Fibroblast of upper back skin (primary cell): ENCODE data around the gene SERTAD3.
"Not testable (repeated sequence)": the region's sequence is repeated elsewhere in the genome, so short reads cannot be mapped to it uniquely, and the experiment has no call there.

Experiments
- DNase-seq: peaks from one replicate; pipeline ENCODE4 v3.0.0-alpha.2; 2013

Gene SERTAD3

GRCh38 chr19:40457953-40458596 is 13.9 kb upstream of the SERTAD3 start:
- no peak for DNase-seq

- DNase-seq, result no peak
Measured at GRCh38 chr19:40457048-40457447, 12.9 kb upstream of the SERTAD3 start.

- peak; percentile 33 for DNase-seq
Measured at GRCh38 chr19:40453943-40454342, 9.8 kb upstream of the SERTAD3 start.

GRCh38 chr19:40453151-40453735 is 9.1 kb upstream of the SERTAD3 start:
- DNase-seq, result no peak

- no peak for DNase-seq
Measured at GRCh38 chr19:40452016-40452415, 7.9 kb upstream of the SERTAD3 start.

GRCh38 chr19:40450664-40451063 is 6.5 kb upstream of the SERTAD3 start:
- DNase-seq, result no peak

GRCh38 chr19:40449506-40449905 is 5.4 kb upstream of the SERTAD3 start:
- DNase-seq, result no peak

GRCh38 chr19:40446263-40446784 is 2.2 kb upstream of the SERTAD3 start:
- no peak for DNase-seq

- DNase-seq, result no peak
Measured at GRCh38 chr19:40445780-40446262, 1.7 kb upstream of the SERTAD3 start.

GRCh38 chr19:40444825-40445312 is 734 bp upstream of the SERTAD3 start:
- DNase-seq, result no peak

GRCh38 chr19:40443131-40443999 is 770 bp downstream of the SERTAD3 start:
- DNase-seq, result peak; percentile 100

- no peak for DNase-seq
Measured at GRCh38 chr19:40442328-40443130, 1.6 kb downstream of the SERTAD3 start.

- no peak for DNase-seq
Measured at GRCh38 chr19:40441719-40442253, 2.3 kb downstream of the SERTAD3 start.

GRCh38 chr19:40438284-40438683 is 5.9 kb downstream of the SERTAD3 start:
- DNase-seq, result no peak

GRCh38 chr19:40433391-40434216 is 10.5 kb downstream of the SERTAD3 start:
- peak; percentile 92 for DNase-seq

- not testable (repeated sequence) for DNase-seq
Measured at GRCh38 chr19:40432760-40433159, 11.4 kb downstream of the SERTAD3 start.

- no peak for DNase-seq
Measured at GRCh38 chr19:40431698-40432097, 12.4 kb downstream of the SERTAD3 start.

GRCh38 chr19:40430242-40430641 is 13.9 kb downstream of the SERTAD3 start:
- not testable (repeated sequence) for DNase-seq

GRCh38 chr19:40428197-40428596 is 15.9 kb downstream of the SERTAD3 start:
- not testable (repeated sequence) for DNase-seq

- DNase-seq, result peak; percentile 99
Measured at GRCh38 chr19:40425450-40426287, 18.5 kb downstream of the SERTAD3 start, which contains the start of gene SERTAD1. Gene SERTAD1, minus strand, starts transcription at chr19:40425992. Its CDS starts 2,446 bp downstream, at chr19:40423546.
